Activated CD4-positive, alpha-beta T cell treated with anti-CD3 and anti-CD28 coated beads, Interleukin-2, Interleukin-6, amounts not matched to agents 100 ng/mL and 50 ng/mL, durations not matched to agents 16 hours and 8 hours (primary cell): ENCODE results near the gene PIP5K1B.
"Not testable (repeated sequence)": the region's sequence is repeated elsewhere in the genome, so short reads cannot be mapped to it uniquely, and the experiment has no call there.

Experiments used
- DNase-seq: peaks from one replicate; pipeline ENCODE4 v3.0.0-alpha.2; 2020

PIP5K1B gene

GRCh38 chr9:68966496-68966944 lies 261.5 kb downstream of the PIP5K1B start:
- DNase-seq: no peak

- no peak for DNase-seq
These were observed 262.8 kb downstream of the PIP5K1B start for GRCh38 chr9:68967800-68968199.

DNA sequence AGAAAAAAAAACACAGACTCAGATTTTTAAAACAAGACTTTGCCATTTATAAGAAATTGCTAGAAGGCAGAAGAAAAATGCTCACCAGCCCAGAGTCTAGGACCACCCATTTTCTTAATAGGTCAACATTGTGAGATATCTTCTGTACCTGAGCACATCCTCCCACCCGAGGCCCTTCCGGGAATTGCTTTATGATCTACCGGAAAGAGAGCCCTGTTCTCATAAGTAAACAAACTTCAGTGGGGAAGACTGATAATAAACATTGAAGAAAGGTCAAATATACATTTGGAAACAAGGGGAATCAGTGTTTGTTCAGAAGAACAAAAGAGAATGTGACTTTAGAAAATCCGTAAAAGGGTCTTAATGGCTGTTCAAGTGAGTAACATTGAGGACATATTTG lies 264.5 kb downstream of the PIP5K1B start:
- DNase-seq: no peak

DNA sequence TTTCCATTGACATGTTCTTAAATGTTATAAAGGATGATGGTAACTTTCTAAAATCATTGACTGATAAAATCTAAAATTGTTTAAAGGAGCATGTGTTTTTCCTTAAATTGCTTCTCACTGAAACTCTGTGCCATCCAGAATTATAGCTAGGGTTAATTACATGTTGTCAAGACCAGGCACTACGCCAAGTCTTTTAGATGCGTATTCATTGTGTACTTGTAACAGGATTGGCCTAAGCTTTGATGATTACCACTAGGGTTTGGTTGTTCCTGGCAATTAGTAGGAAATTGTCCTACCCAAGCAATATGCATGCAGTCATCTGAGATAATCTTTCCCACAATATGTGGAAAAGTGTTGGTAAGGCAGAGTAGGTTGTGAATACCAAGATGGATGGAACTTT lies 265.1 kb downstream of the PIP5K1B start:
- no peak for DNase-seq

- no peak for DNase-seq
These were observed 268.6 kb downstream of the PIP5K1B start for GRCh38 chr9:68973619-68974018.

- peak; percentile 92 for DNase-seq
These were observed 269.4 kb downstream of the PIP5K1B start for GRCh38 chr9:68974431-68974830.

- DNase-seq: peak; percentile 45
These were observed 269.9 kb downstream of the PIP5K1B start for GRCh38 chr9:68974901-68975300.

GRCh38 chr9:68975365-68976043 lies 270.5 kb downstream of the PIP5K1B start:
- DNase-seq: no peak

- DNase-seq: no peak
These were observed 273.0 kb downstream of the PIP5K1B start for GRCh38 chr9:68978066-68978465.

GRCh38 chr9:68978501-68978900 lies 273.5 kb downstream of the PIP5K1B start:
- DNase-seq: no peak

DNA sequence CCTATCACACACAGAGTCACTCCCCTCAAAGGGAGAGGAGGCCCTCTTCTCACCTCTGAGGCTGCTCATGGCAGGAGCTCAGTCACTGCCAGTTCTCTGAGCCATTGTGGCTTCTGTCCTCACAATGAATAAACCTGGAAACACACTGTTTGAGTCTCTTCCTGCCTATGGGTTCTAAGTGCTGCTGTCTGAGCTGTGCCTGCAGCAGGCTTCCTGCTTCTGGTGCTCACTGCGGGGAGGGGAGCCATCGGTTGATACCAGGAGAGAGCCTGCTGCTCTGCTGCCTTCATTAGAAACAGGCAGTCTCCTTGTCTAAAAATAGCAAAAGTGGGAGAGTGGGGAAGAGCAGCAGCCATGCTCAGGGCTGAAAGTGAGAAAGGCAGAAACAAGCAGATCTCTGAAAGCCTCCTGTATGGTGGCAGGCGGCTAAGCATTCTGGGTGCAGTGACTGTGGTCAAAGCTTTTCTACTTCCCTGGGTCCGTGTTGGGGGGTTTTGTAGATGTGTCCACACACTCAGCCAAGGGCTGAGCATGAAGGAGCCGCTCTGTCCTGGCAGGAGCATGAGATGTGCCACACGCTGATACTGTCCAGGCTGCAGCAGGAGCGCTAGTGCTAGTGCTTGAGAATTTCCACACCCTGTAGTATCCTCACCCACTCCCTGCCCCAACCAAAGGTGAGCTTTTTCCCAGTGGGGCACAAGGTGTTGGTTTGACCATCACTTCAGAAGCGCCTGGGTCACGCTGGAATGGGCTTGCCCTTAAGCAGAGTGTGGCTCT lies 274.7 kb downstream of the PIP5K1B start:
- DNase-seq: peak; percentile 83

DNA sequence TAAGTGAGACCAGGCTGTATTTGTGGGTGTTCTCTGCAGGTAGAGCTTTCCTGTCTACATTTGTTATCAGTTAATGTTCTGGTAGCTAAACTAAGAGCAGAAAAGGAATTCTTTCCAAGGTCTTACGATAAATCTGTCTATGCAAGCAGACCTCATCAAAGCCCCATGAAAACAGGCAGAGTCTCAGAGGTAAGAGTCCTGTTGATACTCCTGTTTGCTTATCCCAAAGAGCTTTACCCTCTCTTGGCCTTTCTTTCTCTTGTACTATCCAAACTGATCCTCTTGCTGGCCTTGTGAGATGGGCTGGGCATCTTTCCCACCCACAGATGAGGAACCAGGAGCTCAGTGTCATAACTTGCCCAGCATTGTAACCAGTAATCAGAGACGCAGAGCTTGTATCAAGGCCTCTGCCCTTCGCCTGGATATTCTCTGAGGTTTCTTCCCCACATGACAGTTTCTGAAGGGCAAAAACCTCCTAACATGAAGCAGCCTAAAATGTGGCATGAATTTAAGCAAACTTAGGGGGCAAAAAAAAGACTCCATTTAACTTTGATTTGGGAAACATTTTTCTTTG lies 275.4 kb downstream of the PIP5K1B start:
- no peak for DNase-seq

GRCh38 chr9:68981789-68982188 lies 276.7 kb downstream of the PIP5K1B start:
- DNase-seq: peak; percentile 34

- DNase-seq: no peak
These were observed 278.0 kb downstream of the PIP5K1B start for GRCh38 chr9:68983008-68983411.

- DNase-seq: peak; percentile 54
These were observed 278.7 kb downstream of the PIP5K1B start for GRCh38 chr9:68983522-68984424.

DNA sequence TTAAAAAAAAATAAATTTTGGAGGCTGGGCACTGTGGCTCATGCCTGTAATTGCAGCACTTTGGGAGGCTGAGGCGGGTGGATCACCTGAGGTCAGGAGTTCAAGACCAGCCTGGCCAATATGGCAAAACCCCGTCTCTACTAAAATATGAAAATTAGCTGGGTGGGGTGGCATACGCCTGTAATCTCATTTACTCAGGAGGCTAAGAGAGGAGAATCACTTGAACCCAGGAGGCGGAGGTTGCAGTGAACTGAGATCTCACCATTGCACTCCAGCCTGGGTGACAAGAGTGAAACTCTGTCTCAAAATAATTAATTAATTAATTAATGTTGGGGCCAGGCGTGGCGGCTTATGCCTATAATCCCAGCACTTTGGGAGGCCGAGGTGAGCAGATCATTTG lies 281.9 kb downstream of the PIP5K1B start:
- not testable (repeated sequence) for DNase-seq

DNA sequence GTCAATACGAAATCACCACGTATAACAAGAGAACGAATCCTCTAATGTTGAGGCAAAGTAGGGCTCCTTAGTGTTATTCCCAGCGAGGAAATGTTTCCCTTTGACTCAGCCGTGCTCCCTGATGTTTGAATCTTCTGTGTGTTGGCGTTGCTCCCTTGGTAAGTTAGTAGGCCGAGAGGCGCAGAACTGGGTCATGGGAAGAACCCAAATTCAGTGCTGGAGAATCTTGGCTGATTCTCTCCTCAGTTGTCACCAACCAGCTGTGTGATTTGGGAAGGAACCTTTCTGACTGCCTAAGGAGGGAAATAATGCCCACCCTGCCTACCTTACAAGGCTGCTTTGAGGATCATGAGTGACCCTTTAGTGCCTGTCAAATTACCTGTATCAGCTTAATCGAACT lies 286.4 kb downstream of the PIP5K1B start:
- DNase-seq: no peak

- no peak for DNase-seq
These were observed 290.7 kb downstream of the PIP5K1B start for GRCh38 chr9:68995776-68996175.

DNA sequence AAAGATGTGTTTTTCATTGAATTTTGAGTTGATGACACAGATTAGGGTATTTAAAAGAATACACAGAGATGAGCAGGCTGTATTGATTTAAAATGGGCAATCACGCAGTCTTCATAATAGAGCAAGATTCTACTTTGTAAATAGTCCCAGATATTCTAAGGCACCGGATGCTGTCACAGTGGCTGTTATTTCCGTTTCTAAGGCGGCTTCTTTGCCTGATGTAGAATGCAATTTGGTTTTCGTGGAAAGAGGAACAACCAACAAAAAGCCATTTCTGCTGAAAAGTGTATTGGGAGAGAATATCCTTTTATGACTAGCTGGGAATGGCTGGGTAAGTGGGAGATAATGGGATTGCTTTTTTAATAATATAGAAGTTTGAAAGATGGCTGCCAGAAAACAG lies 291.4 kb downstream of the PIP5K1B start:
- no peak for DNase-seq

- no peak for DNase-seq
These were observed 292.6 kb downstream of the PIP5K1B start for GRCh38 chr9:68997666-68998065.

GRCh38 chr9:68998385-68998784 lies 293.3 kb downstream of the PIP5K1B start:
- no peak for DNase-seq

DNA sequence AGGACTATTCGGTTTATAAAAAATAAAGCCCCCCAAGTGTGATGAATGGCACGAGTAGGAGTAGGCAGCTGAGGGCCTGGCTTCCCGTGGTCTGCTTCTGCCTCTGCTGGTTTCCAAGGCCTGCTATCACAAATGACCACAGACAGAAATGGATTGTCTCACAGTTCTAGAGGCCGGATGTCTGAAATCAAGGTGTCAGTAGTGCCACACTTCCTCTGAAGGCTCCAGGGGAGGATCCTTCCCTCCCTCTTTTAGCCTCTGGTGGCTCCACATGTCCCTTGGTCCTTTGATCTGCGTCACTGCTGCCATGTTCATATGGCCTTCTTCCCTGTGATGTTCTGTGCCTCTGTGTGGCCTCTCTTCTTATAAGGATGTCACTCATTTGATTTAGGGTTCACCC lies 293.8 kb downstream of the PIP5K1B start:
- no peak for DNase-seq
